Measurements from ENCODE around the gene FBXO28.
A peak's percentile ranks its signal among the peaks of the same experiment; 100 is the strongest.

Gene FBXO28

GRCh38 chr1:224157316-224157715, 43.4 kb downstream of the FBXO28 start:
- Mint-ChIP-seq H3K4me3 (no peak overlapping the region), H3K27ac (no peak overlapping the region), H3K27me3 (ENCODE audit: low read depth) (no peaks in the 10 kb centered on the region), H3K9me3 (no peaks in the 10 kb centered on the region), H3K4me1 (ENCODE audit: low read depth) (peaks cover 1% of the 10 kb centered on the region), H3K36me3 (ENCODE audit: low read depth) (peaks cover 32% of the 10 kb centered on the region)

DNA sequence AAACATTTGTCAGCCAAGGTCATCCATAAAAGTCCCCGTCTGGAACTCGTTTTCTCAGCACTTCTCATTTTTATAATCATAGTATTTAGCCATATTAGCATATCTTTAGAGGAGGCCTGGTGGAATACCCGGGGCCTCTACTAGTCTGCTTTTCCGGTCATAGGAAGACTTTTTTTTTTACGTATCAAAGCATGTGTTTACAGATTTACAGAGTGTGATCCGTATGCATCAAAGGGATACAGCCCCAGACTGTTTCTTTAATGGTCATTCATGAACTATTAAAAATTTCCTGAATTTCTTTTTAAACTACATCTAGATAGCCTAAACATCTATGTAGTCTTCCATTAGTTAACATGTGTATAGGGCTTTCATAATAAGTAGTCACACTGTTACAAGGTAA, 45.6 kb downstream of the FBXO28 start:
- Mint-ChIP-seq H3K36me3 (ENCODE audit: low read depth) (peaks cover 33% of the 10 kb centered on the region), H3K4me3 (no peak overlapping the region), H3K27me3 (ENCODE audit: low read depth) (no peaks in the 10 kb centered on the region), H3K9me3 (no peaks in the 10 kb centered on the region), H3K4me1 (ENCODE audit: low read depth) (peaks cover 1% of the 10 kb centered on the region), H3K27ac (no peak overlapping the region)

DNA sequence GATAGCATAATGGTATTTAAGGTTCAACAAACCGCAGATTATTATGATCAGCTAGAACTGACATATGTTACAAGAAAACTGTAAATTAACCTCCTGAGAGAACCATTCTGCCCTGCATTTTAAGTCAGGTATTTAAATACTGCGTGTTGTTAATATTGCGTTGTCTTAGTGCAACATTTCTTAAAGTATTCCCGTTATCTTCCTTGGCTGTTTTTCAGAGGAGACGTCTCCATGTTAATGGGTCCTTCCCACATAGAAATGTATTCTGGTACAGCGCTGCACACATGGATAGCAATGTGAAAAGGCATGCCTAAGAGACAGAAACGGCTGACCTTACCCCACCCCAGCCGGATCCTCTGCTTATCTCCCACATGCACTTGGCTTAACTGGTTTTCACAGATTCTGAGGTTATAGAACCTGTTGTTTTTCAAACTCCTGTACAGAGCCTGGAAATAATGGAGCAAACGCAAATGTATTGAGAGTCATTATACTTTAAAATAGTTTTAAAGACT, 46.3 kb downstream of the FBXO28 start:
- peaks cover 3% of the 10 kb centered on the region for H3K4me1 Mint-ChIP-seq (ENCODE audit: low read depth)
- no peaks in the 10 kb centered on the region for H3K9me3 Mint-ChIP-seq
- no peaks in the 10 kb centered on the region for H3K27me3 Mint-ChIP-seq (ENCODE audit: low read depth)
- no peak overlapping the region for H3K4me3 Mint-ChIP-seq
- no peak overlapping the region for H3K27ac Mint-ChIP-seq
- H3K36me3 Mint-ChIP-seq (ENCODE audit: low read depth) = peaks cover 35% of the 10 kb centered on the region

- Mint-ChIP-seq H3K4me3 (no peak overlapping the region), H3K27me3 (ENCODE audit: low read depth) (no peaks in the 10 kb centered on the region), H3K36me3 (ENCODE audit: low read depth) (peaks cover 23% of the 10 kb centered on the region), H3K9me3 (no peaks in the 10 kb centered on the region), H3K27ac (no peak overlapping the region), H3K4me1 (ENCODE audit: low read depth) (peaks cover 7% of the 10 kb centered on the region)
Observed at GRCh38 chr1:224162768-224163167, 48.9 kb downstream of the FBXO28 start.

- H3K27ac Mint-ChIP-seq = no peak overlapping the region
- H3K9me3 Mint-ChIP-seq = no peaks in the 10 kb centered on the region
- H3K36me3 Mint-ChIP-seq (ENCODE audit: low read depth) = peaks cover 18% of the 10 kb centered on the region
- H3K27me3 Mint-ChIP-seq (ENCODE audit: low read depth) = no peaks in the 10 kb centered on the region
- peaks cover 7% of the 10 kb centered on the region for H3K4me1 Mint-ChIP-seq (ENCODE audit: low read depth)
- no peak overlapping the region for H3K4me3 Mint-ChIP-seq
Observed at GRCh38 chr1:224163311-224163710, 49.4 kb downstream of the FBXO28 start.

- H3K27ac Mint-ChIP-seq = peak overlapping the region; percentile 82
- H3K27me3 Mint-ChIP-seq (ENCODE audit: low read depth) = peaks cover 9% of the 10 kb centered on the region
- H3K36me3 Mint-ChIP-seq (ENCODE audit: low read depth) = peaks cover 10% of the 10 kb centered on the region
- peaks cover 33% of the 10 kb centered on the region for H3K4me1 Mint-ChIP-seq (ENCODE audit: low read depth)
- peaks cover 6% of the 10 kb centered on the region for H3K9me3 Mint-ChIP-seq
- H3K4me3 Mint-ChIP-seq = peak overlapping the region; percentile 67
Observed at GRCh38 chr1:224168859-224169380, 55.0 kb downstream of the FBXO28 start.

- peak overlapping the region; percentile 82 for H3K27ac Mint-ChIP-seq
- H3K27me3 Mint-ChIP-seq (ENCODE audit: low read depth) = peaks cover 9% of the 10 kb centered on the region
- peaks cover 29% of the 10 kb centered on the region for H3K4me1 Mint-ChIP-seq (ENCODE audit: low read depth)
- peaks cover 7% of the 10 kb centered on the region for H3K36me3 Mint-ChIP-seq (ENCODE audit: low read depth)
- H3K4me3 Mint-ChIP-seq = peak overlapping the region; percentile 34
- H3K9me3 Mint-ChIP-seq = peaks cover 6% of the 10 kb centered on the region
Observed at GRCh38 chr1:224169718-224170270, 55.9 kb downstream of the FBXO28 start.

GRCh38 chr1:224170343-224170742, 56.4 kb downstream of the FBXO28 start:
- Mint-ChIP-seq H3K36me3 (ENCODE audit: low read depth) (peaks cover 7% of the 10 kb centered on the region), H3K4me1 (ENCODE audit: low read depth) (peaks cover 31% of the 10 kb centered on the region), H3K27ac (peak overlapping the region; percentile 82), H3K9me3 (peaks cover 6% of the 10 kb centered on the region), H3K4me3 (peak overlapping the region; percentile 65), H3K27me3 (ENCODE audit: low read depth) (peaks cover 9% of the 10 kb centered on the region)

GRCh38 chr1:224170748-224171478, 57.0 kb downstream of the FBXO28 start:
- Mint-ChIP-seq H3K27ac (peak overlapping the region; percentile 82), H3K27me3 (ENCODE audit: low read depth) (peaks cover 9% of the 10 kb centered on the region), H3K4me3 (peak overlapping the region; percentile 65), H3K9me3 (peaks cover 6% of the 10 kb centered on the region), H3K4me1 (ENCODE audit: low read depth) (peaks cover 34% of the 10 kb centered on the region), H3K36me3 (ENCODE audit: low read depth) (peaks cover 7% of the 10 kb centered on the region)

- Mint-ChIP-seq H3K4me1 (ENCODE audit: low read depth) (peaks cover 31% of the 10 kb centered on the region), H3K27ac (no peak overlapping the region), H3K36me3 (ENCODE audit: low read depth) (peaks cover 7% of the 10 kb centered on the region), H3K4me3 (no peak overlapping the region), H3K27me3 (ENCODE audit: low read depth) (peaks cover 9% of the 10 kb centered on the region), H3K9me3 (peaks cover 6% of the 10 kb centered on the region)
Observed at GRCh38 chr1:224172229-224172628, 58.3 kb downstream of the FBXO28 start.

DNA sequence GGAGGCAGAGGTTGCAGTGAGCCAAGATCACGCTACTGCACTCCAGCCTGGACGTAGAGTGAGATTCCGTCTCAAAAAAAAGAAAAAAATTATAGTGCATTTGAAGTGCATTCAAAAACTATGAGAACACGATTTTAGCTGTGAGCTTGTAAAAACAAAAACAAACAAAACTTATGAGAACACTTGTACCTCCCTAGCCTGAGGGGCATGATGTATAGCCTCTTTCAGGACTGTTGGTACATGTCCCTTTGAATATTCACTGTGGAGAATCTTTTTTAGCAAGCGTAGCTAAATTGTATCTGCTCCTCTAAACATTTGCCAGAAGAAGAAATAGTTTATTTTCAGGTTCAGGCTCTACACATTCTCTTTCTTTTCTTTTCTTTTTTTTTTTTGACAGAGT, 59.6 kb downstream of the FBXO28 start:
- Mint-ChIP-seq H3K4me3 (no peak overlapping the region), H3K27me3 (ENCODE audit: low read depth) (peaks cover 9% of the 10 kb centered on the region), H3K4me1 (ENCODE audit: low read depth) (peaks cover 30% of the 10 kb centered on the region), H3K9me3 (peaks cover 6% of the 10 kb centered on the region), H3K36me3 (ENCODE audit: low read depth) (peaks cover 7% of the 10 kb centered on the region), H3K27ac (no peak overlapping the region)

DNA sequence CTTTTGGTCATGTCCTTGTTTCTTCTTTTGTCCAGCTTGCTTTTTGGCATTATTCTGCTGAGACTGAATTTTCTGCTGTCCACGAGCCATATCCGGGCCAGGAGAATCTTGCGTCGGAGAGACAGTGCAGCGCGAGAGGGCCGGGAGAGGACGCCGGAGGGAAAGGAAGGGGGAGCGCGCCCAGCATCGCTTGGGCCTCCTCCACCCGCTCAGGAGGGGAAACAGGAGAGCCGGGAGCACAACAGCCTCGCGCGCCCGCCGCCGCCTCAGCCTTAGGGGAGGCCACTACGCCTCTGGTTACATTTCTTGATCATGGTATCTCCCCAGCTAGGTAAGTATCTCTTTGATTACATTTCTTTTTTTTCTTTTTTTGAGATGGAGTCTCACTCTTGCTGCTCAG, 61.7 kb downstream of the FBXO28 start:
- Mint-ChIP-seq H3K27me3 (ENCODE audit: low read depth) (peaks cover 9% of the 10 kb centered on the region), H3K36me3 (ENCODE audit: low read depth) (peaks cover 4% of the 10 kb centered on the region), H3K4me3 (peak overlapping the region; percentile 17), H3K9me3 (peaks cover 6% of the 10 kb centered on the region), H3K4me1 (ENCODE audit: low read depth) (peaks cover 10% of the 10 kb centered on the region), H3K27ac (no peak overlapping the region)

GRCh38 chr1:224177356-224177999, 63.6 kb downstream of the FBXO28 start:
- H3K27me3 Mint-ChIP-seq (ENCODE audit: low read depth) = peaks cover 9% of the 10 kb centered on the region
- H3K4me3 Mint-ChIP-seq = no peak overlapping the region
- H3K27ac Mint-ChIP-seq = no peak overlapping the region
- peaks cover 21% of the 10 kb centered on the region for H3K4me1 Mint-ChIP-seq (ENCODE audit: low read depth)
- H3K36me3 Mint-ChIP-seq (ENCODE audit: low read depth) = peaks cover 3% of the 10 kb centered on the region
- H3K9me3 Mint-ChIP-seq = no peaks in the 10 kb centered on the region

GRCh38 chr1:224178894-224179293, 65.0 kb downstream of the FBXO28 start:
- Mint-ChIP-seq H3K4me1 (ENCODE audit: low read depth) (peaks cover 22% of the 10 kb centered on the region), H3K27me3 (ENCODE audit: low read depth) (peaks cover 5% of the 10 kb centered on the region), H3K4me3 (no peak overlapping the region), H3K9me3 (no peaks in the 10 kb centered on the region), H3K36me3 (ENCODE audit: low read depth) (peaks cover 4% of the 10 kb centered on the region), H3K27ac (no peak overlapping the region)

Measured in T-helper 1 cell treated with Interleukin-12 subunit alpha and Interleukin-12 subunit beta and Interleukin-4 antibody, amounts not matched to agents 30 μg/mL and 1 μg/mL, for 36 hours (primary cell).